ENCODE results near the gene FARSA.

The FARSA gene

DNA sequence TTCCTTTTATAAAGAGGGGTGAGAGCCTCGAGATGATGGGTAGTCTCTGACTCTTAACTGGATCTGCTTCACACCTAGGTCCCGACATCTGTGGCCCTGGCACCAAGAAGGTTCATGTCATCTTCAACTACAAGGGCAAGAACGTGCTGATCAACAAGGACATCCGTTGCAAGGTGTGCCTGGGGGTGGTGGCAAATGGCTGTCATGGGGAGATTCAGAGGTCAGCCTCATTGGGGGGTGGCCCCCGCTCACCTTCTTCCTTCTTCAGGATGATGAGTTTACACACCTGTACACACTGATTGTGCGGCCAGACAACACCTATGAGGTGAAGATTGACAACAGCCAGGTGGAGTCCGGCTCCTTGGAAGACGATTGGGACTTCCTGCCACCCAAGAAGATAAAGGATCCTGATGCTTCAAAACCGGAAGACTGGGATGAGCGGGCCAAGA is 6.5 kb upstream of the FARSA start (continued):
- TF ChIP-seq, protein P1, sequence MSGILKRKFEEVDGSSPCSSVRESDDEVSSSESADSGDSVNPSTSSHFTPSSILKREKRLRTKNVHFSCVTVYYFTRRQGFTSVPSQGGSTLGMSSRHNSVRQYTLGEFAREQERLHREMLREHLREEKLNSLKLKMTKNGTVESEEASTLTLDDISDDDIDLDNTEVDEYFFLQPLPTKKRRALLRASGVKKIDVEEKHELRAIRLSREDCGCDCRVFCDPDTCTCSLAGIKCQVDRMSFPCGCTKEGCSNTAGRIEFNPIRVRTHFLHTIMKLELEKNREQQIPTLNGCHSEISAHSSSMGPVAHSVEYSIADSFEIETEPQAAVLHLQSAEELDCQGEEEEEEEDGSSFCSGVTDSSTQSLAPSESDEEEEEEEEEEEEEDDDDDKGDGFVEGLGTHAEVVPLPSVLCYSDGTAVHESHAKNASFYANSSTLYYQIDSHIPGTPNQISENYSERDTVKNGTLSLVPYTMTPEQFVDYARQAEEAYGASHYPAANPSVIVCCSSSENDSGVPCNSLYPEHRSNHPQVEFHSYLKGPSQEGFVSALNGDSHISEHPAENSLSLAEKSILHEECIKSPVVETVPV (CRISPR knock-in tag; IDR thresholded peaks at IDR 0.05) = no peak
- TF ChIP-seq ZFP30 (CRISPR knock-in tag; IDR thresholded peaks at IDR 0.05) (no peak), ZFP3 (CRISPR knock-in tag; IDR thresholded peaks at IDR 0.05) (no peak), SNAI2 (CRISPR knock-in tag; IDR thresholded peaks at IDR 0.05) (no peak), ZNF565 (CRISPR knock-in tag; conservative IDR thresholded peaks at IDR 0.05; ENCODE audit: low read depth) (no peak), PPARA (CRISPR knock-in tag; IDR thresholded peaks at IDR 0.05; ENCODE audit: borderline replicate concordance) (no peak)

DNA sequence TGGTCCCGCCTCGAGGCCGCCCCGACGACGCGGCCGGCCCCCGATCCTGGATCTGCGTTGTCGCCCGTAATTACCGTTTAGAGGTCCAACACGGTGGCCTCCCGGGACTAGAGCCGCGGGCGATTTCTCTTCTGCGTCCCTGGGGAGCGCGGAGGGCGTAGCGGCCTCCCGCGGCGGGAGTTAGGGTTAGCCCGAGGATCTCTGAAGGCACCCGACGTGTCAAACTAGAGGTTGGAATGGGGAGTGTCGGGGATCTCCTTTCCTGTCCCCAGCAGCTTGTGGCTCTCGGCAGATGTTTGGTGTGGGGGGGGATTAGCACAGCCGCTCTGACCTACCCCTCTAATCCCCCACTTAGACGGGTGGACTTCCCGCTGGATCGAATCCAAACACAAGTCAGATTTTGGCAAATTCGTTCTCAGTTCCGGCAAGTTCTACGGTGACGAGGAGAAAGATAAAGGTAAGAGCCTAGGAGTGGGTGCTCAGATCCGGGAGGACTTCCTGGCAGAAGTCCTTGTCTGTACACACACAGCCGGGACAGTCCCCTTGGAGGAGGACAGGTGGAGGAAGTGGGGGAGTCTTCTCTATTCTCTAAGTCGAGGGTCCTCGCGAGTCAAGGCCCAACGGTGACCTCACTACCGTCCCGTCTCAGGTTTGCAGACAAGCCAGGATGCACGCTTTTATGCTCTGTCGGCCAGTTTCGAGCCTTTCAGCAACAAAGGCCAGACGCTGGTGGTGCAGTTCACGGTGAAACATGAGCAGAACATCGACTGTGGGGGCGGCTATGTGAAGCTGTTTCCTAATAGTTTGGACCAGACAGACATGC is 5.5 kb upstream of the FARSA start:
- peak; percentile 24 for ATAC-seq
- TF ChIP-seq, protein P2, sequence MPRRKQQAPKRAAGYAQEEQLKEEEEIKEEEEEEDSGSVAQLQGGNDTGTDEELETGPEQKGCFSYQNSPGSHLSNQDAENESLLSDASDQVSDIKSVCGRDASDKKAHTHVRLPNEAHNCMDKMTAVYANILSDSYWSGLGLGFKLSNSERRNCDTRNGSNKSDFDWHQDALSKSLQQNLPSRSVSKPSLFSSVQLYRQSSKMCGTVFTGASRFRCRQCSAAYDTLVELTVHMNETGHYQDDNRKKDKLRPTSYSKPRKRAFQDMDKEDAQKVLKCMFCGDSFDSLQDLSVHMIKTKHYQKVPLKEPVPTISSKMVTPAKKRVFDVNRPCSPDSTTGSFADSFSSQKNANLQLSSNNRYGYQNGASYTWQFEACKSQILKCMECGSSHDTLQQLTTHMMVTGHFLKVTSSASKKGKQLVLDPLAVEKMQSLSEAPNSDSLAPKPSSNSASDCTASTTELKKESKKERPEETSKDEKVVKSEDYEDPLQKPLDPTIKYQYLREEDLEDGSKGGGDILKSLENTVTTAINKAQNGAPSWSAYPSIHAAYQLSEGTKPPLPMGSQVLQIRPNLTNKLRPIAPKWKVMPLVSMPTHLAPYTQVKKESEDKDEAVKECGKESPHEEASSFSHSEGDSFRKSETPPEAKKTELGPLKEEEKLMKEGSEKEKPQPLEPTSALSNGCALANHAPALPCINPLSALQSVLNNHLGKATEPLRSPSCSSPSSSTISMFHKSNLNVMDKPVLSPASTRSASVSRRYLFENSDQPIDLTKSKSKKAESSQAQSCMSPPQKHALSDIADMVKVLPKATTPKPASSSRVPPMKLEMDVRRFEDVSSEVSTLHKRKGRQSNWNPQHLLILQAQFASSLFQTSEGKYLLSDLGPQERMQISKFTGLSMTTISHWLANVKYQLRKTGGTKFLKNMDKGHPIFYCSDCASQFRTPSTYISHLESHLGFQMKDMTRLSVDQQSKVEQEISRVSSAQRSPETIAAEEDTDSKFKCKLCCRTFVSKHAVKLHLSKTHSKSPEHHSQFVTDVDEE (CRISPR knock-in tag; IDR thresholded peaks at IDR 0.05) = no peak
- no peak for TF ChIP-seq ZNF565 (CRISPR knock-in tag; conservative IDR thresholded peaks at IDR 0.05; ENCODE audit: low read depth)
- TF ChIP-seq BACH2 (CRISPR knock-in tag; IDR thresholded peaks at IDR 0.05; ENCODE audit: borderline replicate concordance) = no peak
- TF ChIP-seq ZFP30 (CRISPR knock-in tag; IDR thresholded peaks at IDR 0.05) = no peak
- no peak for TF ChIP-seq RARB (CRISPR knock-in tag; IDR thresholded peaks at IDR 0.05)
- TF ChIP-seq, protein P3, sequence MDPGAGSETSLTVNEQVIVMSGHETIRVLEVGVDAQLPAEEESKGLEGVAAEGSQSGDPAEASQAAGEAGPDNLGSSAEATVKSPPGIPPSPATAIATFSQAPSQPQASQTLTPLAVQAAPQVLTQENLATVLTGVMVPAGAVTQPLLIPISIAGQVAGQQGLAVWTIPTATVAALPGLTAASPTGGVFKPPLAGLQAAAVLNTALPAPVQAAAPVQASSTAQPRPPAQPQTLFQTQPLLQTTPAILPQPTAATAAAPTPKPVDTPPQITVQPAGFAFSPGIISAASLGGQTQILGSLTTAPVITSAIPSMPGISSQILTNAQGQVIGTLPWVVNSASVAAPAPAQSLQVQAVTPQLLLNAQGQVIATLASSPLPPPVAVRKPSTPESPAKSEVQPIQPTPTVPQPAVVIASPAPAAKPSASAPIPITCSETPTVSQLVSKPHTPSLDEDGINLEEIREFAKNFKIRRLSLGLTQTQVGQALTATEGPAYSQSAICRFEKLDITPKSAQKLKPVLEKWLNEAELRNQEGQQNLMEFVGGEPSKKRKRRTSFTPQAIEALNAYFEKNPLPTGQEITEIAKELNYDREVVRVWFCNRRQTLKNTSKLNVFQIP (CRISPR knock-in tag; IDR thresholded peaks at IDR 0.05; ENCODE audit: borderline replicate concordance, low read depth) = no peak
- no peak for TF ChIP-seq SNAI2 (CRISPR knock-in tag; IDR thresholded peaks at IDR 0.05)

DNA sequence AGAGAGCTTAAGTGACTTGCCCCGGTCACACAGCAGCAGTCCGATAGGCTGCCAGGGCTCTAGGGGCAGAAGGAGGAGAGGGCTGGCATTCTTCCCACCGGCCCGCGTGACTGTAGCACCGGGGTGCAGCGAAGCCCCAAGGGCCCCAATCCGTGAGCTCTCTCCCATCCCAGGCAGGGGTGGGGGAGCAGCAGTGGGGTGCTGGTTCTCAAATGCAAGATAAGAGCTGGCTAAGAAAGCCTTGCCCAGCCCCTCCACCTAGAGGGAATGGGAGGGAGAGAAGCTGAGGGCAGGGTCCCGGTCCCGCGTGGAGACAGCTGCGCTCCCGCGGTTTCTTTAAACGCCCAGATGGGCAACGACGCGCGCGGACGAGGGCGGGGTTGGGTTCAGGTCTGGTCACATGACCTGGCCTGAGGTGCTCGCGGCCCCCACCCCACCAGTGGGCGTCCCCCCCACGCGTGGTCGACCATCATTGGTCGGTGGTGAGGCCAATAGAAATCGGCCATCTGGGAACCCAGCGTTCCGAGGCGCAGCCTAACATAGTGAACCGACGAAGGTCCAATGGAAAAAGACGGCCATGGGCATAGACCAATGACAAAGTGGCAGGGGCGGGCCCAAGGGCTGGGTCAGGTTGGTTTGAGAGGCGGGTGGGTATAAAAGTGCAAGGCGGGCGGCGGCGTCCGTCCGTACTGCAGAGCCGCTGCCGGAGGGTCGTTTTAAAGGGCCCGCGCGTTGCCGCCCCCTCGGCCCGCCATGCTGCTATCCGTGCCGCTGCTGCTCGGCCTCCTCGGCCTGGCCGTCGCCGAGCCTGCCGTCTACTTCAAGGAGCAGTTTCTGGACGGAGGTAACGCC is 4.6 kb upstream of the FARSA start, which contains the start of gene CALR:
TSS of gene CALR (plus strand) at position 683 of the 852 bp plus-strand sequence. CDS start at position 754, 71 bp downstream.
- ATAC-seq = peak; percentile 93
- TF ChIP-seq, protein P4, sequence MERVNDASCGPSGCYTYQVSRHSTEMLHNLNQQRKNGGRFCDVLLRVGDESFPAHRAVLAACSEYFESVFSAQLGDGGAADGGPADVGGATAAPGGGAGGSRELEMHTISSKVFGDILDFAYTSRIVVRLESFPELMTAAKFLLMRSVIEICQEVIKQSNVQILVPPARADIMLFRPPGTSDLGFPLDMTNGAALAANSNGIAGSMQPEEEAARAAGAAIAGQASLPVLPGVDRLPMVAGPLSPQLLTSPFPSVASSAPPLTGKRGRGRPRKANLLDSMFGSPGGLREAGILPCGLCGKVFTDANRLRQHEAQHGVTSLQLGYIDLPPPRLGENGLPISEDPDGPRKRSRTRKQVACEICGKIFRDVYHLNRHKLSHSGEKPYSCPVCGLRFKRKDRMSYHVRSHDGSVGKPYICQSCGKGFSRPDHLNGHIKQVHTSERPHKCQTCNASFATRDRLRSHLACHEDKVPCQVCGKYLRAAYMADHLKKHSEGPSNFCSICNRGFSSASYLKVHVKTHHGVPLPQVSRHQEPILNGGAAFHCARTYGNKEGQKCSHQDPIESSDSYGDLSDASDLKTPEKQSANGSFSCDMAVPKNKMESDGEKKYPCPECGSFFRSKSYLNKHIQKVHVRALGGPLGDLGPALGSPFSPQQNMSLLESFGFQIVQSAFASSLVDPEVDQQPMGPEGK (CRISPR knock-in tag; IDR thresholded peaks at IDR 0.05; ENCODE audit: borderline replicate concordance) = peak; percentile 61; the same call in 1 of the 2 replicates
- TF ChIP-seq CSDC2 (CRISPR knock-in tag; IDR thresholded peaks at IDR 0.05) = no peak

DNA sequence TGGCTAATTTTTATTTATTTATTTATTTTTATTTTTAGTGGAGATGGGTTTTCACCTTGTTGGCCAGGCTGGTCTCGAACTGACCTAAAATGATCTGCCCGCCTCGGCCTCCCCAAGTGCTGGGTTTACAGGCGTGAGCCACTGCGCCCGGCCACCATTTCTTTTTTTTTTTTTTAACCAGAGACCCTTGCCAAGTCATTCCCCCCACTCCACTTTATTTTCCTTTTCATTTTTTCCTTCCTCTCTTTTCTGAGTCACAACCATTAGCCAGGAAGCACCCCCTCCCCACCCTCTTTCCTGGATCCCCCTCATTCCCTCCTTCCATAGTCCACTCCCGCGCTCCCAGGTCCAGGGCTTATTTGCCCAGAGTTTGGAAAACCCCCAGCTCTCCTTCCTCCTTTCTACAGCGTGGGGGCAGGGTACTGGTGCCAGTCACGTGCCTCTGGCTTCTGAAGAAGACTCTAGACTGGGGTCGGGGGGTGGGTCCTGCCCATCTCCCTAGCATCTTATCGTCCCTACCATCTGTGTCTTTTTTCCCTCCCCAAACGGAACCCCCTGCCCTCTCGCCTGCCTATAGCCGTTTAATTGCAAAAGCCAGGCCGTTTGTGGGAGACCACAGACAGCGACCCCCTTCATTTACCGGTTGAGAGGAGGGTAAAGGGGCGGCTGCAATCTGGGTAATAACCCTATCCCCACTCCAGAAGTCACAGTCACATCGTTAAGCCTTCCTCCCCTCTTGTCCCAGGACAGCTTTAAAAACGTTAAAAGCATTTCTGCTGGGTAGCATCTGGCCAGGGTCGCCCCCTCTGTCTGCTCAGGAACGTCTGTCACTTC is 3.8 kb upstream of the FARSA start:
- ATAC-seq = no peak
- TF ChIP-seq ARNTL (CRISPR knock-in tag; IDR thresholded peaks at IDR 0.05; ENCODE audit: borderline replicate concordance, low read depth) (no peak), GLIS3 (CRISPR knock-in tag; IDR thresholded peaks at IDR 0.05) (no peak), TCF4 (CRISPR knock-in tag; IDR thresholded peaks at IDR 0.05; ENCODE audit: borderline replicate concordance) (no peak), ZNF70 (CRISPR knock-in tag; IDR thresholded peaks at IDR 0.05) (no peak), ZC3H10 (CRISPR knock-in tag; IDR thresholded peaks at IDR 0.05) (no peak), ZFP30 (CRISPR knock-in tag; IDR thresholded peaks at IDR 0.05) (no peak), OSR1 (CRISPR knock-in tag; IDR thresholded peaks at IDR 0.05) (no peak), BACH2 (CRISPR knock-in tag; IDR thresholded peaks at IDR 0.05; ENCODE audit: borderline replicate concordance) (no peak), SNAI2 (CRISPR knock-in tag; IDR thresholded peaks at IDR 0.05) (no peak)
- TF ChIP-seq, protein P4 (CRISPR knock-in tag; IDR thresholded peaks at IDR 0.05; ENCODE audit: borderline replicate concordance) = no peak
- TF ChIP-seq, protein P1 (CRISPR knock-in tag; IDR thresholded peaks at IDR 0.05) = no peak

Data from SK-N-SH treated with all-trans-retinoic acid at 6 μM for 48 hours (cell line).